Caki2 (cell line): ENCODE data around the gene LIMCH1. TPM values are rescaled to one million over a fixed set of nuclear protein-coding genes. Genes with fewer than 3 reads are reported as not detected.
"Not testable (repeated sequence)": the region's sequence is repeated elsewhere in the genome, so short reads cannot be mapped to it uniquely, and the experiment has no call there.

Experiments used
- DNase-seq: peaks from one replicate; pipeline ENCODE4 v3.0.0-alpha.2; 2015; ENCODE audit warnings: low read depth
- in situ Hi-C: cut with HindIII; loops from 2 replicates; pipeline ENCODE4 v1.10.0; 2016; ENCODE audit warnings: low sequenced_read_pairs, low pct_unique_long_range_greater_than_20kb, mixed read lengths
- total RNA-seq: library from RNA; depleted of rRNA; stranded (reverse); fragments of >200 nt; shearing (Covaris generic); gene quantifications from 2 replicates; pipeline ENCODE4 v1.2.3, GENCODE V29; 2014; ENCODE audit warnings: low replicate concordance

LIMCH1 gene
- total RNA-seq, 1 experiment from 2014 or later: 241 TPM

- in situ Hi-C loops: no loop called here
- DNase-seq: no peak
These were observed 143.1 kb downstream of the LIMCH1 start for GRCh38 chr4:41681054-41681453.

- in situ Hi-C loops: no loop called here
- no peak for DNase-seq
These were observed 145.4 kb downstream of the LIMCH1 start for GRCh38 chr4:41683326-41683725.

GRCh38 chr4:41686893-41687292 lies 148.9 kb downstream of the LIMCH1 start:
- in situ Hi-C loops: no loop called here
- no peak for DNase-seq

- in situ Hi-C loops: no loop called here
These were observed 150.0 kb downstream of the LIMCH1 start for GRCh38 chr4:41687971-41688370.

GRCh38 chr4:41692717-41693345 lies 154.9 kb downstream of the LIMCH1 start:
- in situ Hi-C loops: no loop called here

More at GRCh38 chr4:41687971-41688370, 150.0 kb downstream of the LIMCH1 start:
- DNase-seq: no peak

GRCh38 chr4:41693629-41694028 lies 155.7 kb downstream of the LIMCH1 start:
- in situ Hi-C loops: no loop called here

More at GRCh38 chr4:41692717-41693345, 154.9 kb downstream of the LIMCH1 start:
- peak; percentile 35 for DNase-seq

GRCh38 chr4:41696131-41696530 lies 158.2 kb downstream of the LIMCH1 start:
- DNase-seq: no peak
- in situ Hi-C loops: no loop called here

More at GRCh38 chr4:41693629-41694028, 155.7 kb downstream of the LIMCH1 start:
- no peak for DNase-seq

- in situ Hi-C loops: no loop called here
These were observed 158.8 kb downstream of the LIMCH1 start for GRCh38 chr4:41696763-41697162.

GRCh38 chr4:41701983-41702382 lies 164.0 kb downstream of the LIMCH1 start:
- in situ Hi-C loops: no loop called here
- no peak for DNase-seq

More at GRCh38 chr4:41696763-41697162, 158.8 kb downstream of the LIMCH1 start:
- DNase-seq: no peak

GRCh38 chr4:41702770-41703169 lies 164.8 kb downstream of the LIMCH1 start:
- in situ Hi-C loops: no loop called here
- no peak for DNase-seq

- DNase-seq: no peak
- in situ Hi-C loops: no loop called here
These were observed 165.8 kb downstream of the LIMCH1 start for GRCh38 chr4:41703785-41704184.

- DNase-seq: peak; percentile 54
- in situ Hi-C loops: no loop called here
These were observed 172.0 kb downstream of the LIMCH1 start for GRCh38 chr4:41709844-41710481.

- DNase-seq, in situ Hi-C loops: not testable (repeated sequence)
These were observed 173.7 kb downstream of the LIMCH1 start for GRCh38 chr4:41711654-41712053.

GRCh38 chr4:41712425-41712824 lies 174.5 kb downstream of the LIMCH1 start:
- DNase-seq: no peak
- in situ Hi-C loops: no loop called here

GRCh38 chr4:41713768-41714167 lies 175.8 kb downstream of the LIMCH1 start:
- no peak for DNase-seq
- in situ Hi-C loops: no loop called here

- in situ Hi-C loops: no loop called here
- no peak for DNase-seq
These were observed 176.5 kb downstream of the LIMCH1 start for GRCh38 chr4:41714364-41715000.

- no peak for DNase-seq
- in situ Hi-C loops: no loop called here
These were observed 177.2 kb downstream of the LIMCH1 start for GRCh38 chr4:41715155-41715554.

- in situ Hi-C loops: no loop called here
- DNase-seq: no peak
These were observed 180.9 kb downstream of the LIMCH1 start for GRCh38 chr4:41718907-41719306.

GRCh38 chr4:41719417-41719816 lies 181.5 kb downstream of the LIMCH1 start:
- DNase-seq: no peak
- in situ Hi-C loops: no loop called here
